Muscle layer of colon (tissue), 2 donors: ENCODE measurements around the gene UCHL1.

Experiments used
- H3K27ac ChIP-seq: one replicate; pipeline ENCODE4 v1.7.0; 2013; ENCODE audit warnings: low read depth, mild to moderate bottlenecking, low read length, moderate library complexity
- H3K27me3 ChIP-seq, 2 donors: one replicate each; pipeline ENCODE4 v1.7.0; 2013; ENCODE audit warnings: low read length in 2 of 2, mild to moderate bottlenecking in 2 of 2; ENCODE audit not compliant: insufficient read depth in 2 of 2, control insufficient read depth in 1 of 2
- H3K36me3 ChIP-seq: one replicate; pipeline ENCODE4 v1.7.0; 2013; ENCODE audit warnings: mild to moderate bottlenecking, low read length; ENCODE audit not compliant: insufficient read depth
- H3K4me1 ChIP-seq: one replicate; pipeline ENCODE4 v1.7.0; 2013; ENCODE audit warnings: mild to moderate bottlenecking, low read length; ENCODE audit not compliant: insufficient read depth
- H3K4me3 ChIP-seq, 2 donors: one replicate each; pipeline ENCODE4 v1.7.0; 2013; ENCODE audit warnings: low read length in 2 of 2, low read depth in 1 of 2, mild to moderate bottlenecking in 1 of 2, moderate library complexity in 1 of 2
- H3K9ac ChIP-seq: one replicate; pipeline ENCODE4 v1.7.0; 2013; ENCODE audit warnings: low read length
- H3K9me3 ChIP-seq: one replicate; pipeline ENCODE4 v1.7.0; 2013; ENCODE audit warnings: mild to moderate bottlenecking, low read length
- donor health status: abdominal sarcoma.
- donor health status: Adenocarcinoma of cecum.

The UCHL1 gene

GRCh38 chr4:41256740-41257256 is at the start of gene UCHL1:
TSS of gene UCHL1 (plus strand) at chr4:41256928. CDS start at chr4:41256977, 49 bp downstream.
- no peaks in the 10 kb centered on the region for H3K36me3 ChIP-seq
- H3K27ac ChIP-seq: no peak within 1 kb of the TSS
- no peak within 1 kb of the TSS for H3K9ac ChIP-seq
- peaks cover 13 to 22% of the 10 kb centered on the region in 2 donors for H3K27me3 ChIP-seq
- no peaks in the 10 kb centered on the region for H3K9me3 ChIP-seq
- peak within 1 kb of the TSS; percentile 49 to 55 for H3K4me3 ChIP-seq
- peaks cover 11% of the 10 kb centered on the region for H3K4me1 ChIP-seq

GRCh38 chr4:41207291-41207831 is 49.4 kb upstream of the UCHL1 start:
- H3K9me3 ChIP-seq: no peaks in the 10 kb centered on the region
- no peak overlapping the region for H3K27ac ChIP-seq
- peaks cover 26% of the 10 kb centered on the region for H3K4me1 ChIP-seq
- H3K36me3 ChIP-seq: no peaks in the 10 kb centered on the region
- no peak overlapping the region for H3K9ac ChIP-seq
- H3K4me3 ChIP-seq: no peak overlapping the region
- no peaks in the 10 kb centered on the region for H3K27me3 ChIP-seq

- peaks cover 32% of the 10 kb centered on the region for H3K4me1 ChIP-seq
- no peak overlapping the region for H3K9ac ChIP-seq
- H3K9me3 ChIP-seq: no peaks in the 10 kb centered on the region
- H3K27ac ChIP-seq: no peak overlapping the region
- H3K4me3 ChIP-seq: no peak overlapping the region
- H3K36me3 ChIP-seq: no peaks in the 10 kb centered on the region
- no peaks in the 10 kb centered on the region for H3K27me3 ChIP-seq
These were observed 47.5 kb upstream of the UCHL1 start for GRCh38 chr4:41209187-41209586.

- Histone ChIP-seq H3K4me1 (peaks cover 28% of the 10 kb centered on the region), H3K36me3 (no peaks in the 10 kb centered on the region), H3K4me3 (no peak overlapping the region), H3K9me3 (no peaks in the 10 kb centered on the region), H3K9ac (no peak overlapping the region), H3K27me3 (no peaks in the 10 kb centered on the region), H3K27ac (no peak overlapping the region)
These were observed 46.8 kb upstream of the UCHL1 start for GRCh38 chr4:41209901-41210300.

GRCh38 chr4:41211951-41212615 is 44.6 kb upstream of the UCHL1 start:
- Histone ChIP-seq H3K9me3 (no peaks in the 10 kb centered on the region), H3K27ac (no peak overlapping the region), H3K9ac (no peak overlapping the region), H3K4me3 (peak overlapping the region in 1 of 2 donors; percentile 85), H3K36me3 (no peaks in the 10 kb centered on the region), H3K27me3 (no peaks in the 10 kb centered on the region), H3K4me1 (peaks cover 20% of the 10 kb centered on the region)

GRCh38 chr4:41212616-41213203 is 44.0 kb upstream of the UCHL1 start:
- Histone ChIP-seq H3K9me3 (no peaks in the 10 kb centered on the region), H3K9ac (peak overlapping the region; percentile 29), H3K27me3 (no peaks in the 10 kb centered on the region), H3K36me3 (no peaks in the 10 kb centered on the region), H3K27ac (no peak overlapping the region), H3K4me3 (peak overlapping the region in 1 of 2 donors; percentile 85), H3K4me1 (peaks cover 20% of the 10 kb centered on the region)

- H3K27me3 ChIP-seq: no peaks in the 10 kb centered on the region
These were observed 43.0 kb upstream of the UCHL1 start for GRCh38 chr4:41213625-41214135.

GRCh38 chr4:41214136-41214824 is 42.4 kb upstream of the UCHL1 start, which contains the start of gene APBB2:
TSS of gene APBB2 (minus strand) at chr4:41214542. CDS start at chr4:41033254, 181,288 bp downstream.
- H3K9ac ChIP-seq: peak within 1 kb of the TSS; percentile 29
- H3K4me1 ChIP-seq: peaks cover 20% of the 10 kb centered on the region
- peak within 1 kb of the TSS; percentile 78 to 85 for H3K4me3 ChIP-seq
- H3K27ac ChIP-seq: peak within 1 kb of the TSS; percentile 85
- H3K36me3 ChIP-seq: no peaks in the 10 kb centered on the region
- no peaks in the 10 kb centered on the region for H3K9me3 ChIP-seq
- H3K27me3 ChIP-seq: no peaks in the 10 kb centered on the region

More at GRCh38 chr4:41213625-41214135, 43.0 kb upstream of the UCHL1 start:
- Histone ChIP-seq H3K9ac (peak overlapping the region; percentile 29), H3K4me1 (peaks cover 20% of the 10 kb centered on the region), H3K4me3 (peak overlapping the region; percentile 78 to 85), H3K36me3 (no peaks in the 10 kb centered on the region), H3K9me3 (no peaks in the 10 kb centered on the region), H3K27ac (peak overlapping the region; percentile 85)

GRCh38 chr4:41214825-41215146 is 41.9 kb upstream of the UCHL1 start:
- Histone ChIP-seq H3K4me3 (no peak overlapping the region), H3K36me3 (no peaks in the 10 kb centered on the region), H3K9ac (no peak overlapping the region), H3K27ac (no peak overlapping the region), H3K9me3 (no peaks in the 10 kb centered on the region), H3K27me3 (no peaks in the 10 kb centered on the region), H3K4me1 (peaks cover 20% of the 10 kb centered on the region)

- H3K9ac ChIP-seq: no peak overlapping the region
- no peaks in the 10 kb centered on the region for H3K9me3 ChIP-seq
- H3K4me3 ChIP-seq: no peak overlapping the region
- H3K4me1 ChIP-seq: peaks cover 20% of the 10 kb centered on the region
- no peak overlapping the region for H3K27ac ChIP-seq
- H3K36me3 ChIP-seq: no peaks in the 10 kb centered on the region
- no peaks in the 10 kb centered on the region for H3K27me3 ChIP-seq
These were observed 41.6 kb upstream of the UCHL1 start for GRCh38 chr4:41215155-41215554.

GRCh38 chr4:41215969-41216293 is 40.8 kb upstream of the UCHL1 start:
- H3K9me3 ChIP-seq: no peaks in the 10 kb centered on the region
- no peaks in the 10 kb centered on the region for H3K36me3 ChIP-seq
- peak overlapping the region; percentile 5 for H3K27ac ChIP-seq
- H3K4me3 ChIP-seq: peak overlapping the region; percentile 43 to 68
- no peaks in the 10 kb centered on the region for H3K27me3 ChIP-seq
- H3K9ac ChIP-seq: peak overlapping the region; percentile 41
- H3K4me1 ChIP-seq: peaks cover 20% of the 10 kb centered on the region
